Stimulated activated CD8-positive, alpha-beta memory T cell treated with anti-CD3 and anti-CD28 coated beads, Interleukin-4, amount 100 ng/mL, for 4 hours (primary cell): Measurements from ENCODE around the gene DLGAP1.

ENCODE experiments used
- DNase-seq, 2 donors: peaks; one replicate each; pipeline ENCODE4 v3.0.0-alpha.2; 2020; ENCODE audit warnings: low read depth in 2 of 2, low spot score in 1 of 2

DLGAP1 gene

DNA sequence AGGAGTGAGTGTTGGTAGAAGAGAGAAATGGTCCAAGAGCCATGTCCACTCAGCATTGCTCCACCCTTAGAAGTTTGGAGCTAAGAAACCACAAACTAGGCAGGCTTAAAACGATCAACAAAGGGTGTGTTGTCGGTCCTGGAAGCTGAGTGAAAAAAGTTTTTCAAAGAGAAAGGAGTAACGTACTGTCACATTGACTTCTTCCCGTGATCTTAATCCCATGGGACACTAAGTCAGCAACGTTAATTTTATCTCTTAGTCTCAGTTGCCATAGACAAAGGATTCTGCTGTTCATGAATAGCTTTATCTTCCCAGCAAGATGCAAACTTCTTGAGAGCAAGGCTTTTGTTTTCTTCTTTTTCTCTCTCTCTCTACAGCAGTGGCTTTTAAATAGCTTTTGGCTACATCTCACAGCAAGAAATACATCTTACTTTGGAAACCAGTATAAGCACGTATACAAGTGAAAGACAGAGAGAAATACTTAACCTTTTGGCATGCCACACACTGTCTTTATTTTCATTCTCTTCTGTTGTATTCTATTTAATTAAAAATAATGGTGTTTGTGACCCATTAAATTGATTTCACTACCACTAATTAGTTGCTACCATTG lies 627.8 kb downstream of the DLGAP1 start:
- no peak for DNase-seq

GRCh38 chr18:3826021-3826420 lies 629.1 kb downstream of the DLGAP1 start:
- no peak for DNase-seq

DNA sequence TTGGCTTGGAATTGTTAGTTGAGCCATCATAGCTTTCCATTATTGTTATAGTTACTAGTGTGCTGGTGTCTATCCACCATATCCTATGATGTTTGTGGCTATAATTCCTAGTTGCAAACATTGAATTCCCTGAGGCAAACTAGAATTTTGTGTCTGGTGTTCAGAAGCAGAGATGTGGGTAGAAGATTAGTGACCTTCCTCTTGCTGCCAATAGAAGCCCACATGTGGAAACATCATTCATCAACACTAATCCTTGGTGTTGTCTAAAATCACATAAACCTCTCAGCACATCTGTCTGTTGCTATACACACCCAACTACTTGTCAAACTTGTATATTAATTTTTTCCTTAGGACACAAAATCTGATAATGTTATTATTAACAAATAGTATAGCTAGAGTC lies 631.0 kb downstream of the DLGAP1 start:
- no peak for DNase-seq

GRCh38 chr18:3823073-3823472 lies 632.0 kb downstream of the DLGAP1 start:
- no peak for DNase-seq

- DNase-seq, result no peak
These were observed 633.6 kb downstream of the DLGAP1 start for GRCh38 chr18:3821524-3821923.

DNA sequence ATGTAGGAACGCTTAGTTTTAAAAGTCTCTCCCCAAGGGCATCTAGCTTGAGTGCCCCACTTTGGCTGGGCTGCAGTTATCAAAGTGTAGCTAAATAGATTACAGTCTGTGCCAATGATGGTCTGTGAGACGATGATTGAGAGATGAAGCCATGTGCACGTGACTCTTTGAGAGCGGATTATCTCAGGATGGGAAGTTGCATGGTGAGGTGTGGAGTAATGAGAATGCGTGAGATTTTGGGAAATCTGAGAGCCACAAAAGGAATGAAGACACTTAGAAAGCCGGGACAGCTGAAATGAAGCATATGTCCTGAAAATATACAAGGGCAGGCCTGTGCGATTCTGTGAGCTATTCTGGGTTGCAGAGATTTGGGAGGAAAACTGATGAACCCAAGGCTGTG lies 635.1 kb downstream of the DLGAP1 start:
- DNase-seq, result no peak

GRCh38 chr18:3816610-3817363 lies 638.3 kb downstream of the DLGAP1 start:
- DNase-seq, result no peak

DNA sequence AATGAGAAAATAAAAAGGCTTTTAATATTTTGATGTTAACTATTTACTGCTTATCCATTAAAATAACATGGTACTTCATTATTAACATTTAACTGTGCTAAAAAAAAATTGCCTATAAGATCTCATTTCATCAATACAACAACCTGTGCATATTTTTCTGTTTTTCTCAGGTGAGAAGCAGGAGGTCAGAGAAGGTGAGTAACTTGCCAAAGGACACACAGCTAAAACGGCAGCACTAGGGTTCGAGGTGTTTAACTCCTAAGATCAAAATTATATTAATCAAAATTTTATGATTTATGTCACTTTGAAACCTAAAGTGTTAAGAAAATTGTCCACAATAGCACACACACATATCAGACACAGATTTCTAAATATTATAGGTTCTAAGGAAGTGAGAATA lies 639.1 kb downstream of the DLGAP1 start:
- DNase-seq, result no peak

DNA sequence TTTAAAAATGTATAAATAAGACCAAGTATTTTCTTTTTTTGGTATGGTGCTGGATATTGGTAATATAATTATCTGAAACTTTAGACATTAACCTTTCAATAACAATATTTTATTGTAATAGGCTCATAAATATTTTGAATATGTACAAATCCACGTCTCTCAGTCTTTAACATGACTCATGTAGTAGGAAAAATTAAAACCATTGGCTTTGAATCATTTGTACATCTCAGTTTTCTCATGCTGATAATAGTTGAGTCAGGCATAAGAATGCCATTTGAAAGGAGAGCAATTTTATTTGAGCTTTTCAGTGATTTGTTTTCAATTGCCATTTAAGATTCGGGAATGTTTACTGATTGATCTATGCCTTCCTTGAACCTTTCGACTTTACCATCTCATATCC lies 640.3 kb downstream of the DLGAP1 start:
- no peak for DNase-seq

DNA sequence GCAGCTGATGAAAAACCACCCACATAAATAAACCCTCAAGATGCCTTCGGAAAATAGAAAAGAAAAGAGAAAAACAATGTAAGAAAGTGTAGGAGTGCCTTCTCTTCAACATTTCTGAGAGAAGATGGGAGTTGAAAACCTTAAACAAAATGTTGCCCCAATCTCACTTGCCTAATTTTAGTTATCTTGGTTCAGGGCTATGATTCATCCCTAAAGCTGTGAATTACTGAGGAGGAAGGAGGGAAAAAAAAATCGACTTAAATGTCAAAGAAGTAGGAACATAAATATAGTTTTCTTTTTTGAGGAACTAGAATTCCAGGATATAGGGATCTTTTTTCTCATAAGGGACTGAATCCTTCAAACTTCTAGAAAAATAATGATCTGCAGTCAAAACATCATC lies 644.8 kb downstream of the DLGAP1 start:
- no peak for DNase-seq

- DNase-seq, result no peak
These were observed 645.9 kb downstream of the DLGAP1 start for GRCh38 chr18:3808985-3809780.

DNA sequence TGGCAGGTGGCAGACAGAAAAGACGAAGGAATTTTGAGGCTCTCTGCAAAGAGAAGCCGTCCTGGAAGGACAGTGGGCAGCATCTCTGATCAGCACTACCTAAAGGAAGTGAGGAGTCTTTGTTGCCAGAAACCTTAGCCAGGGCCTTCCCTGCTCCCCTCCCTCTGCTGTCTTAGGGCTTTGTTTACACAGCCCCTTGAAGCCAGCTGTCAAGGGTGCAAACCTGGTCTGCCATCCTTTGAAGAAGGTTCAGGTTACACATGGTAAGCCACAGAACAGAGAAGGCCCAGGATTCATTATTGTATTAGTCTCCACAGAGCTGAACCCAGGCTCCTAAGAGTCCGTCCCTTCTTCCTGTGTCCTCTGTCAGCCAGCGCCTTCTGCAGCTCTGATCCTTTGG lies 648.5 kb downstream of the DLGAP1 start:
- DNase-seq, result no peak

DNA sequence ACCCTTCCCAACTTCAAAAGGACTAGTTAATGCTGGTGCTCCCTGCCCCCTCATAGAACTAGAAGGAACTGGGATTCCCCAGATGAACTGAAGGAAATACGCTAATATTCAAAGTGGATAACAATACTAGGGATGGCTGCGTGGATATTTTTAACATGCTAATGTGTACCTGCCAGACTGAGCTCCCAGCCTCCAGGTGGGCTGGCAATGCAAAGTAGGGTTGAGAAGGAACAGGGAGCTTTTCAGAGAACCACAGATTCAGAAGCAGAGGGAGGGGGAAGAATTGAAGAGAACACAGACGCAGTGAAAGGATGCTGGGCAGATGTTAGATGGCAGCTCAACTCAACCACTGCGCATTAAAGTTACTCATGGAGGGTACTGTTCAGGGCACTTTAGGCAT lies 650.8 kb downstream of the DLGAP1 start:
- no peak for DNase-seq

DNA sequence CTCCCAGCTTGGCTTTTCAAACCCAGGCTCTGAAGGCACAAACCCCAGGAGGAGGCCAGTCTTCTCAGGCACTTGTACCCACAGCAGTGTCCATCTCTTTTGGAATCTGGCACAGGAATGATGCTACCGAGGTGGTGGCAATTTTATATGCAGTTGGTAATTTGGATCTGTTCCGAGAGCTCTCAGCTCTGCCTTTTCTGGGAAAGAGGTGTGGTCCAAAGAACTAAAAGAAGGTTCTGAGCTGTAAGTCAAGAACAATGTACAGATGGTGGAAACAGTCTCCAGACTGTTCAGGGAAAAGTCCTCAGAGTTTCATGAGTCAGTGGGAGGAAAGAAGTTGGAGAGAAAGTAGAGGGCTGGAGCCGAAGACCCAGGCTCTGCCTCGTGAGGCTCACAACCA lies 651.8 kb downstream of the DLGAP1 start:
- DNase-seq, result no peak

- DNase-seq, result no peak
These were observed 655.6 kb downstream of the DLGAP1 start for GRCh38 chr18:3799515-3799914.

DNA sequence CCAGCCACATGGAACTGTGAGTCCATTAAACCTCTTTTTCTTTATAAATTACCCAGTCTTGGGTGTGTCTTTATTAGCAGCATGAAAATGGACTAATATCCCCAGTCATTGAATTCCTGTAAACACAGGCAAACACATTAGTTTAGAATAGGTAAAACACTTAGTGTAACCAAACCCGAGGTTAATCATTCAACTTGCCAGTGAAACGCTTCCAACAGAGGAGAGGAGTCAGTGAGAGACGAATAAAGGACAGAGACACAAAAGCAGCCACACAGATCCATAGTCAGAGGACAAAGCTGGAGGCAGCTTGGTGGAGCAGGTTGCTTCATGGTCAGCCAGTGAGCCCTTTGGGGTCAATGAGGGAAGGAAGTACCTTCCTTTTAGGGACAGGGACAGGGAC lies 657.1 kb downstream of the DLGAP1 start:
- DNase-seq, result no peak

DNA sequence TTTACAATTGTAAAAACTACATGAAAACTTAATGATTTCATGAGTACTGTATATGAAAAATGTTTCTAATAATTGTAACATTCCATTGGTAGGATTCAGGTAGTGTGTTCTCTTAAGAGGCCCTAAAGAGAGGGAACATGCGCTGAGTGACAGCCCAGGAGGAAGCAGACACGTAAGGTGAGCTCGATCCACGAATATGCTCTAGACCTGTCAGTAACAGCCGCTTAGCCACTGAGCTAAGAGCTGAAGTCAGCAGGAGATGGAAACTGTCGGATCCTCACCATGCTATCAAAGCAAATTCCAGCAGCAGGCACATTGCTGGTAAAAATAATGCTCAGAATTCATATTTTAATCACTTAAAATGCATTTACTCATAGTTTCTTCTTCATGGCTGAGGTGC lies 658.7 kb downstream of the DLGAP1 start:
- no peak for DNase-seq

DNA sequence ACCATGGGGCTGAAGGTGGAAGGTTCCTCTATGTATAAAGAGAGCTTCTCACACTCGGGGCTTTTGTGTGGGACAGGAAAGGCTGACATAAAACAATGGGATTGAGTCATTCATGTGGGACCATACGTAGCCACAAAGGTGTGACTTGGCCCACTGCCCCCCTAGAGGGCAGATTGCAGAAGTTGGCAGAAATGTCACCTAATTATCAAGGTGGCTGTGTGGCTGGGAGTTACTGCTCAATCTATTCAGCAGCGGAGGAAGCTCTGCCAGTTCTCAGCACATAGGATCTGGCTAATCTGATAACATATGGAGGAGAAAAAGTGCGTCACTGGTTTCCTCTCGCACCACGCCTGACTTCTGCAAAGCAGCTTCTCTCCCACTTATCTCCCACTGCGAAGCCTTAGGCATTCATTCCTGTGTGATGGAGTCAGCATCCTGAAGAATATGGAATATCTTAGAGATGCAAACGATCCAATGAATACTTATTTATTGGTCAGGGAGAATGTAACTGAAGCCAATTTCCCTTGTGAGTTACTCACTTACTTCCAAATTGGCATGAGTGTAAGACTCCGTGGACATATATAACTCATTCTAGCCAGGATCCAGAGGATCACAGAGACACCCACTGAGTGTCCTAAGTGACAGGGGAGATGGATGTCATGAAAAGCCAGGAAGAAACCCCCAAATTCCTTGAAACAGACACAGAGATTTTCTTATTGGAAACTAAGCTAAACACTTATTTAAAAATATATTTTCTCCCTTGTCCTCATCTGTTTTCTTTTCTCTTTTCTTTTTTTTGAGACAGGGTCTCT lies 660.4 kb downstream of the DLGAP1 start:
- no peak for DNase-seq

GRCh38 chr18:3793545-3793944 lies 661.6 kb downstream of the DLGAP1 start:
- DNase-seq, result no peak

DNA sequence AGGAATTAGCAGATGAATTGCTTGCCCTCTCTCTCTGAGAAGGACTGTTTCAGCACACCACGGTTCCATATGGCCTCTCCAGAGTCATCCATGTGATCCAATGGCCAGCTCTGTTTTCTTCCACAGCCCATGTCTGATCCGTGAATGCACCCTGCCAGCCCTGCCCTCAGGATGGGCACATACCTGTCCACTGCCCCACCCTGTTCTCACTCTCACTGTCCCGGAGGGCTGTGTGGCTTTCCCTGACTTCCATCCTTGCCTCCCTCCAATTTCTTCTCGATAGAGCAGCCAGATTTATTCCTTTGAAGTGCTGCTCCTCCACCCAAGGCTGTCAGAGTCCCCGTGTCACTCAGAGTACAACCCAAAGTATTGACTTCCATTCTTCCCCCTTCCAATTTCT lies 662.0 kb downstream of the DLGAP1 start:
- DNase-seq, result no peak

DNA sequence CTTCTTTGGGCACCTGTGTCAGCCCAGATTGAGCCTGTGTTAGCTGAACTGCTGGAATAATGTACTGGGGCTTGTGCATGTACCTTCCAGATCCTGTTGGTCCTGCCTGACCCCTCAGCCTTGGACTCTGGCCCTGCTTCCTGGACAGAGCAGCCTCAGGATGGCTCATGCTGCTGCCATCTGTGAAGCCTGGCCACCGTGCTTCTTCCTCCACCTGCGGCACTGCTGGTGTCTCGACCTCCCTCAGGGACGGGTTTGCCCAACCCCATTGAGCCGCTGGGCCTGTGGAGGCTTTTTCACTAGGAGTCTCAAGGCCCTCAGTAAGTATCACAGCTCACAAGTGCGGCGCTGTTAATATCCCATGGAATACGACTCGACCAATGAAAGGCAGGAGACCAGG lies 662.4 kb downstream of the DLGAP1 start:
- no peak for DNase-seq
